Activated T-helper 1 cell treated with anti-CD3 and anti-CD28 coated beads, Interleukin-12 subunit alpha, Interleukin-12 subunit beta, Interleukin-2, Interleukin-4 antibody, amounts not matched to agents 30 ng/mL and 10 ng/mL and 1 ng/mL, durations not matched to agents 14 hours and 24 hours and 36 hours (primary cell): ENCODE measurements around the gene PGAP2. TPM values are rescaled to one million over a fixed set of nuclear protein-coding genes. Genes with fewer than 3 reads are reported as not detected.

Source experiments
- DNase-seq: peaks from one replicate; pipeline ENCODE4 v3.0.0; 2021; ENCODE audit warnings: low spot score
- H3K27ac Mint-ChIP-seq: one replicate; pipeline ENCODE4 v1.8.0; 2021; ENCODE audit warnings: mild to moderate bottlenecking, mixed read lengths
- H3K27me3 Mint-ChIP-seq: one replicate; pipeline ENCODE4 v1.8.0; 2022; ENCODE audit warnings: mild to moderate bottlenecking, moderate library complexity, mixed read lengths; ENCODE audit not compliant: insufficient read depth
- H3K36me3 Mint-ChIP-seq: one replicate; pipeline ENCODE4 v1.8.0; 2021; ENCODE audit warnings: low read depth, mixed read lengths
- H3K4me1 Mint-ChIP-seq: one replicate; pipeline ENCODE4 v1.8.0; 2021; ENCODE audit warnings: low read depth, mixed read lengths
- H3K4me3 Mint-ChIP-seq: one replicate; pipeline ENCODE4 v1.8.0; 2021; ENCODE audit warnings: mild to moderate bottlenecking, moderate library complexity, mixed read lengths
- H3K9me3 Mint-ChIP-seq: one replicate; pipeline ENCODE4 v1.8.0; 2021; ENCODE audit warnings: mixed read lengths
- intact Hi-C: fragments of 100-400 bp; cut with micrococcal nuclease; formaldehyde crosslinking; loops from one replicate; pipeline ENCODE4 v1.15.1; 2024
- total RNA-seq: library from RNA; stranded (reverse); gene quantifications from 2 replicates; pipeline ENCODE4 v1.2.3, GENCODE V29; 2022

Gene PGAP2
- total RNA-seq, 1 donor from 2014 or later = 29.8 TPM

DNA sequence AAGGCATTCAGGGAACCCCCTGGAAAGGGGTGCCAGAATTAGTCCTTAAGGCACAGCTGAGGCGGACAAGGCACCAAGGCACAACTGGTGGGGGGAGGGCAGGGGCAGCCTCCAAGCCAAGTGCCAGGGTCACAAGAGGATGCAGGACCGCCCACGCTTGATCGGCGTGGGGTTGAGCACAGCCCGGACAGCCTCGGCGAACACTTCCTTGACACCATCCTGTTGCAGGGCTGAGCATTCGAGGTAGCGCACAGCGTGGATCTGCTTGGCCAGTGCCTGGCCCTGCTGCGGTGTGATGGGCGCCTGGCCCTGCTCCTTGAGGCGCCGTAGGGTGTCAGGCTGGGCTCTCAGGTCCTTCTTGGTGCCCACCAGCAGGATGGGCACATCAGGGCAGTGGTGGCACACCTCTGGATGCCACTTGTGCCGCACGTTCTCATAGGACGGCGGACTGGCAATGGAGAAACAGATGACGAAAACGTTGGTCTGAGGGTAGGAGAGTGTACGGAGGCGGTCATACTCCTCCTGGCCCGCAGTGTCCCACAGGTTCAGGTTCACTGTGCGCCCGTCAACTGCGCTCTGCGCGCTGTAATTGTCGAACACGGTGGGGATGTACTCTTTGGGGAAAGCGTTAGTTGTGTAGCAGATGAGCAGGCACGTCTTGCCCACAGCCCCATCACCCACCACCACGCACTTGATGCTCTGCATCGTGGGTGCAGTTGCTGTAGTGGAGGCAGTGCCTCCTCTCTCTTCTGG lies 19.2 kb downstream of the PGAP2 start:
- H3K27ac Mint-ChIP-seq = peak overlapping the region; percentile 51
- no peak overlapping the region for H3K4me3 Mint-ChIP-seq
- H3K27me3 Mint-ChIP-seq = no peaks in the 10 kb centered on the region
- DNase-seq = no peak
- no peaks in the 10 kb centered on the region for H3K9me3 Mint-ChIP-seq
- H3K36me3 Mint-ChIP-seq = peaks cover 60% of the 10 kb centered on the region
- H3K4me1 Mint-ChIP-seq = peaks cover 59% of the 10 kb centered on the region
- intact Hi-C loops = no loop called here

DNA sequence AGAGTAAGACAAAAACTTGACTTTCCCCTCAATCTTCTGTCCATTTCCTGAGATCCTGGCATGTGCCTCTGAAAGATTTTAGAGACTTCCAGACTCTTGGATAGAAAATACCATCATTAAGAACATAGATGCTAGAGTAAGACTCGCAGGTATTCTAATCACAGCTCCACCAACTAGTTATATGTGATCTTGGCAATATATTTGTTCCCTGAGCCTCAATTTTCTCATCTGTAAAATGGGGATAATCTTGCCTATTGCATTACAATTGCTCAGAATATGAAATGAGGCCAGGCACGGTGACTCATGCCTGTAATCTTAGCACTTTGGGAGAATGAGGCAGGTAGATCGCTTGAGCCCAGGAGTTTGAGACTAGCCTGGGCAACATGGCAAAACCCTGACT lies 21.7 kb downstream of the PGAP2 start:
- Mint-ChIP-seq H3K36me3 (peaks cover 65% of the 10 kb centered on the region), H3K9me3 (no peaks in the 10 kb centered on the region)

GRCh38 chr11:3830730-3831129 lies 22.4 kb downstream of the PGAP2 start:
- Mint-ChIP-seq H3K36me3 (peaks cover 66% of the 10 kb centered on the region), H3K27ac (peak overlapping the region; percentile 91), H3K9me3 (no peaks in the 10 kb centered on the region), H3K27me3 (no peaks in the 10 kb centered on the region), H3K4me1 (peaks cover 71% of the 10 kb centered on the region), H3K4me3 (no peak overlapping the region)
- DNase-seq = no peak
- intact Hi-C loops = no loop called here

More for the DNA sequence above, 21.7 kb downstream of the PGAP2 start:
- no peak for DNase-seq
- Mint-ChIP-seq H3K27me3 (no peaks in the 10 kb centered on the region), H3K4me1 (peaks cover 71% of the 10 kb centered on the region), H3K4me3 (no peak overlapping the region), H3K27ac (peak overlapping the region; percentile 52)
- intact Hi-C loops = no loop called here

- H3K9me3 Mint-ChIP-seq = no peaks in the 10 kb centered on the region
- intact Hi-C loops = no loop called here
- H3K36me3 Mint-ChIP-seq = peaks cover 59% of the 10 kb centered on the region
- peak overlapping the region; percentile 91 for H3K27ac Mint-ChIP-seq
- no peaks in the 10 kb centered on the region for H3K27me3 Mint-ChIP-seq
- DNase-seq = no peak
- peaks cover 65% of the 10 kb centered on the region for H3K4me1 Mint-ChIP-seq
- H3K4me3 Mint-ChIP-seq = peak overlapping the region; percentile 46
These were observed 23.2 kb downstream of the PGAP2 start for GRCh38 chr11:3831378-3832239.

- DNase-seq = no peak
- Mint-ChIP-seq H3K4me1 (peaks cover 67% of the 10 kb centered on the region), H3K36me3 (peaks cover 51% of the 10 kb centered on the region), H3K27me3 (no peaks in the 10 kb centered on the region), H3K27ac (peak overlapping the region; percentile 74), H3K4me3 (no peak overlapping the region), H3K9me3 (no peaks in the 10 kb centered on the region)
- intact Hi-C loops = no loop called here
These were observed 24.5 kb downstream of the PGAP2 start for GRCh38 chr11:3832816-3833215.

GRCh38 chr11:3833449-3833848 lies 25.1 kb downstream of the PGAP2 start:
- Mint-ChIP-seq H3K9me3 (no peaks in the 10 kb centered on the region), H3K27ac (peak overlapping the region; percentile 79), H3K4me1 (peaks cover 69% of the 10 kb centered on the region), H3K4me3 (no peak overlapping the region), H3K36me3 (peaks cover 52% of the 10 kb centered on the region), H3K27me3 (no peaks in the 10 kb centered on the region)
- intact Hi-C loops = no loop called here
- no peak for DNase-seq

GRCh38 chr11:3834349-3834663 lies 25.9 kb downstream of the PGAP2 start:
- intact Hi-C loops = no loop called here
- Mint-ChIP-seq H3K9me3 (no peaks in the 10 kb centered on the region), H3K4me3 (peak overlapping the region; percentile 96), H3K27ac (peak overlapping the region; percentile 79), H3K36me3 (peaks cover 57% of the 10 kb centered on the region), H3K27me3 (no peaks in the 10 kb centered on the region), H3K4me1 (peaks cover 75% of the 10 kb centered on the region)
- no peak for DNase-seq

GRCh38 chr11:3834664-3835461 lies 26.5 kb downstream of the PGAP2 start:
- Mint-ChIP-seq H3K4me3 (peak overlapping the region; percentile 96), H3K9me3 (no peaks in the 10 kb centered on the region), H3K27me3 (no peaks in the 10 kb centered on the region), H3K4me1 (peaks cover 81% of the 10 kb centered on the region), H3K36me3 (peaks cover 63% of the 10 kb centered on the region), H3K27ac (peak overlapping the region; percentile 79)
- intact Hi-C loops = no loop called here
- no peak for DNase-seq

- Mint-ChIP-seq H3K27me3 (no peaks in the 10 kb centered on the region), H3K36me3 (peaks cover 58% of the 10 kb centered on the region), H3K9me3 (no peaks in the 10 kb centered on the region), H3K4me1 (peaks cover 80% of the 10 kb centered on the region), H3K27ac (peak overlapping the region; percentile 79), H3K4me3 (peak overlapping the region; percentile 96)
- intact Hi-C loops = no loop called here
- DNase-seq = no peak
These were observed 27.4 kb downstream of the PGAP2 start for GRCh38 chr11:3835751-3836150.

DNA sequence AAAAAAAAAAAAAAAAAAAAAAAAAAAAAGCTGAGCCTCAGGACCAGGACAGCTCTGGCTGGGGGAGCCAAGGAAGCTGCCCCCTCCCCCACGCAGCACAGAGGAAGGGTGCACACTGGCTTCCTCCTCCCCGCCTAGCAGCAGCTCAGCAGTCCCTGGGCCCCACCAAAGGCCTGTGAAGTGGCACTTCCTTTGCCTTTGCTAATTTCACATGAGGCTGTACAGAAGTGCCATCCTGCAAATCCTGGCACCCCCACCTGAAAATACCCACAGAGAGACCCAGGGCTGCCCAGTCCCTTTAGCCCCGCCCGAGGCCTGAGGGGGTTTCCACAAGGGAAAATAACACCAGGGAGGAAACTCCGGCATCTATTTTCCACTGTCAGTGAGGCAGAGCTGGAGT lies 28.5 kb downstream of the PGAP2 start:
- H3K36me3 Mint-ChIP-seq = peaks cover 46% of the 10 kb centered on the region
- intact Hi-C loops = no loop called here
- no peaks in the 10 kb centered on the region for H3K27me3 Mint-ChIP-seq
- DNase-seq = peak; percentile 42
- H3K4me3 Mint-ChIP-seq = peak overlapping the region; percentile 96
- peaks cover 71% of the 10 kb centered on the region for H3K4me1 Mint-ChIP-seq
- no peaks in the 10 kb centered on the region for H3K9me3 Mint-ChIP-seq
- peak overlapping the region; percentile 94 for H3K27ac Mint-ChIP-seq

DNA sequence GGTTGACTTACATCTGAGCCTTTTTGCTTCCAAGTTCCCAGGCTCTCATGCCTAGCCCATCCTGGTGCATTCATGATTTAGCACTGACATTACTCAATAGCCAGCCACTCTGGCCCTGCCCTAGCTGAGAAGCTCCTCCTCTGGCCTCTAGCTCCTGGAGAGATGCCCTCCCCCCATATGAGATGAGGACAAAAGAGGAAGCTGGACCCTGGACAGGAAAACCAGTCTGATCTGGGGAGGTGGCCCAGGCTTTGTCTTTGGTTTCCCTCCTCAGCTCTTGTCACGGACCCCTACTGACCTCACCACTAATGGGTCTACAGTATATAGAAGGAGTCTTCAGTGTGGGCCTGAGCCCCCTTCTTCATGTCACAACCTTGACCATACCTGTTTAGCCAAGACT lies 29.4 kb downstream of the PGAP2 start:
- Mint-ChIP-seq H3K4me1 (peaks cover 67% of the 10 kb centered on the region), H3K9me3 (no peaks in the 10 kb centered on the region), H3K36me3 (peaks cover 46% of the 10 kb centered on the region), H3K27me3 (no peaks in the 10 kb centered on the region), H3K27ac (peak overlapping the region; percentile 94), H3K4me3 (peak overlapping the region; percentile 96)
- intact Hi-C loops = no loop called here
- no peak for DNase-seq

GRCh38 chr11:3838504-3838903 lies 30.1 kb downstream of the PGAP2 start:
- peaks cover 67% of the 10 kb centered on the region for H3K4me1 Mint-ChIP-seq
- H3K27me3 Mint-ChIP-seq = no peaks in the 10 kb centered on the region
- no peaks in the 10 kb centered on the region for H3K9me3 Mint-ChIP-seq
- H3K36me3 Mint-ChIP-seq = peaks cover 43% of the 10 kb centered on the region
- intact Hi-C loops = no loop called here
- H3K4me3 Mint-ChIP-seq = peak overlapping the region; percentile 96
- DNase-seq = no peak
- H3K27ac Mint-ChIP-seq = peak overlapping the region; percentile 94
